Activated CD4-positive, CD25-positive, alpha-beta regulatory T cell (primary cell): Measurements from ENCODE around the gene OR5B3.
"Not testable (repeated sequence)": the region's sequence is repeated elsewhere in the genome, so short reads cannot be mapped to it uniquely, and the experiment has no call there.

Source experiments
- DNase-seq, 4 experiments: peaks; one replicate each; lab custom pipeline; 2025; lab: John Stamatoyannopoulos, UW

Gene OR5B3

GRCh38 chr11:58406774-58407173 is at the start of gene OR5B3:
Gene OR5B3 (minus strand): TSS chr11:58406874. CDS start chr11:58403409, 3,465 bp downstream.
- no peak for DNase-seq

GRCh38 chr11:58451585-58451984 is 44.9 kb upstream of the OR5B3 start:
- no peak for DNase-seq

GRCh38 chr11:58446294-58446693 is 39.6 kb upstream of the OR5B3 start:
- DNase-seq, result no peak

GRCh38 chr11:58444300-58444699 is 37.6 kb upstream of the OR5B3 start:
- DNase-seq, result no peak

- DNase-seq, result no peak
Observed at GRCh38 chr11:58442136-58442535, 35.5 kb upstream of the OR5B3 start, which contains the start of gene OR5B12. Gene OR5B12 (minus strand): TSS chr11:58442236. CDS start chr11:58440151, 2,085 bp downstream.

- no peak for DNase-seq
Observed at GRCh38 chr11:58438486-58438885, 31.8 kb upstream of the OR5B3 start.

GRCh38 chr11:58434217-58434616 is 27.5 kb upstream of the OR5B3 start:
- DNase-seq, result no peak

GRCh38 chr11:58433638-58434203 is 27.0 kb upstream of the OR5B3 start:
- DNase-seq, result no peak

- no peak for DNase-seq
Observed at GRCh38 chr11:58429273-58429672, 22.6 kb upstream of the OR5B3 start.

- DNase-seq, result no peak
Observed at GRCh38 chr11:58428021-58428420, 21.3 kb upstream of the OR5B3 start, which contains the start of gene OR5B2. Gene OR5B2 (minus strand): TSS chr11:58428121. CDS start chr11:58423261, 4,860 bp downstream.

GRCh38 chr11:58399622-58400021 is 7.1 kb downstream of the OR5B3 start:
- DNase-seq, result not testable (repeated sequence)

- DNase-seq, result no peak
Observed at GRCh38 chr11:58395581-58395980, 11.1 kb downstream of the OR5B3 start.

GRCh38 chr11:58394195-58394594 is 12.5 kb downstream of the OR5B3 start:
- DNase-seq, result no peak

- no peak for DNase-seq
Observed at GRCh38 chr11:58392746-58393145, 13.9 kb downstream of the OR5B3 start.

- no peak for DNase-seq
Observed at GRCh38 chr11:58391879-58392278, 14.8 kb downstream of the OR5B3 start.

GRCh38 chr11:58390551-58391063 is 16.1 kb downstream of the OR5B3 start:
- no peak for DNase-seq

- DNase-seq, result no peak
Observed at GRCh38 chr11:58358969-58359368, 47.7 kb downstream of the OR5B3 start, which contains the start of gene OR5B17. Gene OR5B17 (minus strand): TSS chr11:58359069. CDS start chr11:58359069, 0 bp downstream.

GRCh38 chr11:58354727-58355126 is 51.9 kb downstream of the OR5B3 start:
- no peak for DNase-seq
